Activated CD8-positive, alpha-beta T cell treated with anti-CD3 and anti-CD28 coated beads for 36 hours (primary cell): ENCODE results near the gene SGTA. TPM values are rescaled to one million over a fixed set of nuclear protein-coding genes. Genes with fewer than 3 reads are reported as not detected.

Experiments used
- ATAC-seq: fragments of 200-7000 bp; cut with Tn5 transposase; one replicate; pipeline ENCODE4 v1.10.0; 2021; ENCODE audit warnings: mild to moderate bottlenecking, moderate library complexity
- CTCF ChIA-PET: fragments of 350-600 bp; sonication (Branson Sonifier 250); formaldehyde crosslinking; loops from one replicate; lab custom pipeline; 2021; ENCODE audit warnings: antibody characterized with exemption; lab: Charles Lee
- POLR2A ChIA-PET: fragments of 350-600 bp; sonication (Branson Sonifier 250); formaldehyde crosslinking; loops from one replicate; lab custom pipeline; 2021; ENCODE audit warnings: antibody characterized with exemption; lab: Charles Lee
- DNase-seq: peaks from one replicate; pipeline ENCODE4 v3.0.0-alpha.2; 2020
- H3K27ac Mint-ChIP-seq: one replicate; pipeline ENCODE4 v1.8.0; 2021; ENCODE audit warnings: mild to moderate bottlenecking, mixed read lengths
- H3K27me3 Mint-ChIP-seq: one replicate; pipeline ENCODE4 v1.8.0; 2021; ENCODE audit warnings: mixed read lengths
- H3K36me3 Mint-ChIP-seq: one replicate; pipeline ENCODE4 v1.8.0; 2021; ENCODE audit warnings: low read depth, mixed read lengths
- H3K4me1 Mint-ChIP-seq: one replicate; pipeline ENCODE4 v1.8.0; 2021; ENCODE audit warnings: low read depth, mixed read lengths
- H3K4me3 Mint-ChIP-seq: one replicate; pipeline ENCODE4 v1.8.0; 2021; ENCODE audit warnings: mild to moderate bottlenecking, moderate library complexity, mixed read lengths
- H3K9me3 Mint-ChIP-seq: one replicate; pipeline ENCODE4 v1.8.0; 2021; ENCODE audit warnings: mixed read lengths
- CTCF ChIP-seq: fragments of 200-600 bp; IDR thresholded peaks from one replicate; pipeline ENCODE4 v1.8.0; 2022; ENCODE audit warnings: antibody characterized with exemption, mild to moderate bottlenecking
- intact Hi-C: fragments of 100-400 bp; cut with micrococcal nuclease; formaldehyde crosslinking; loops from one replicate; pipeline ENCODE4 v1.10.0; 2022
- total RNA-seq, 2 experiments: library from RNA; stranded (reverse); gene quantifications; one replicate each; pipeline ENCODE4 v1.2.3, GENCODE V29; 2021

Gene SGTA
- total RNA-seq, 2 experiments from 2014 or later: 53.4 to 60.8 TPM

GRCh38 chr19:2735374-2735773 is 47.7 kb downstream of the SGTA start:
- H3K4me1 Mint-ChIP-seq: peaks cover 20% of the 10 kb centered on the region
- H3K4me3 Mint-ChIP-seq: no peak overlapping the region
- no peak for TF ChIP-seq CTCF
- H3K9me3 Mint-ChIP-seq: no peaks in the 10 kb centered on the region
- CTCF ChIA-PET: interaction anchor here (0.8 to 1.4 kb wide), 3 partner anchors 13 to 87 kb away, joined by 3 to 5 read pairs (median 4); no protein-coding TSS in a partner anchor
- intact Hi-C loops: no loop called here
- no peaks in the 10 kb centered on the region for H3K27me3 Mint-ChIP-seq
- peaks cover 35% of the 10 kb centered on the region for H3K36me3 Mint-ChIP-seq
- no peak for DNase-seq
- no peak for ATAC-seq
- POLR2A ChIA-PET: interaction anchor here (0.6 to 1.4 kb wide), 2 partner anchors 13 kb away, joined by 3 read pairs; no protein-coding TSS in a partner anchor
- H3K27ac Mint-ChIP-seq: no peak overlapping the region

GRCh38 chr19:2734589-2735288 is 48.3 kb downstream of the SGTA start:
- ATAC-seq (no peak), DNase-seq (no peak)
- no peaks in the 10 kb centered on the region for H3K9me3 Mint-ChIP-seq
- ChIA-PET POLR2A (no interaction called here), CTCF (interaction anchor here (0.8 to 1.0 kb wide), 2 partner anchors 14 to 87 kb away, joined by 3 to 4 read pairs; no protein-coding TSS in a partner anchor)
- H3K4me1 Mint-ChIP-seq: peaks cover 16% of the 10 kb centered on the region
- no peak for TF ChIP-seq CTCF
- no peaks in the 10 kb centered on the region for H3K27me3 Mint-ChIP-seq
- no peak overlapping the region for H3K27ac Mint-ChIP-seq
- peaks cover 35% of the 10 kb centered on the region for H3K36me3 Mint-ChIP-seq
- H3K4me3 Mint-ChIP-seq: no peak overlapping the region
- intact Hi-C loops: no loop called here

- CTCF ChIA-PET: no interaction called here
- Mint-ChIP-seq H3K36me3 (peaks cover 32% of the 10 kb centered on the region), H3K27ac (no peak overlapping the region), H3K4me1 (peaks cover 14% of the 10 kb centered on the region), H3K4me3 (no peak overlapping the region), H3K9me3 (no peaks in the 10 kb centered on the region), H3K27me3 (no peaks in the 10 kb centered on the region)
- POLR2A ChIA-PET: no interaction called here
- ATAC-seq (no peak), DNase-seq (no peak)
- intact Hi-C loops: no loop called here
- TF ChIP-seq CTCF: no peak
Observed at GRCh38 chr19:2733930-2734588, 49.0 kb downstream of the SGTA start.

GRCh38 chr19:2732883-2733282 is 50.2 kb downstream of the SGTA start:
- Mint-ChIP-seq H3K4me1 (peaks cover 7% of the 10 kb centered on the region), H3K9me3 (no peaks in the 10 kb centered on the region), H3K4me3 (no peak overlapping the region), H3K36me3 (peaks cover 27% of the 10 kb centered on the region), H3K27me3 (no peaks in the 10 kb centered on the region), H3K27ac (no peak overlapping the region)
- no peak for ATAC-seq
- no peak for DNase-seq
- intact Hi-C loops: no loop called here
- CTCF ChIA-PET: no interaction called here
- TF ChIP-seq CTCF: no peak
- POLR2A ChIA-PET: no interaction called here

- H3K36me3 Mint-ChIP-seq: peaks cover 24% of the 10 kb centered on the region
- DNase-seq: no peak
- TF ChIP-seq CTCF: no peak
- no peaks in the 10 kb centered on the region for H3K9me3 Mint-ChIP-seq
- no peak overlapping the region for H3K27ac Mint-ChIP-seq
- no peak for ATAC-seq
- H3K27me3 Mint-ChIP-seq: no peaks in the 10 kb centered on the region
- H3K4me3 Mint-ChIP-seq: no peak overlapping the region
- ChIA-PET POLR2A (interaction anchor here (0.7 kb wide), 1 partner anchor 9 kb away, joined by 3 read pairs; no protein-coding TSS in a partner anchor), CTCF (no interaction called here)
- intact Hi-C loops: no loop called here
- peaks cover 7% of the 10 kb centered on the region for H3K4me1 Mint-ChIP-seq
Observed at GRCh38 chr19:2732157-2732725, 50.8 kb downstream of the SGTA start.
